NCI-H187 treated with DMSO at 0.1 percent for 48 hours (cell line): ENCODE results near the gene SPAG4.
A peak's percentile ranks its signal among the peaks of the same experiment; 100 is the strongest.

Source experiments
- DNase-seq: peaks from one replicate; lab custom pipeline; 2025; lab: John Stamatoyannopoulos, UW

SPAG4 gene

GRCh38 chr20:35657271-35657670 lies 41.6 kb downstream of the SPAG4 start:
- DNase-seq = no peak

GRCh38 chr20:35660122-35660937 lies 44.7 kb downstream of the SPAG4 start:
- no peak for DNase-seq

- no peak for DNase-seq
Observed at GRCh38 chr20:35661053-35661452, 45.4 kb downstream of the SPAG4 start.

DNA sequence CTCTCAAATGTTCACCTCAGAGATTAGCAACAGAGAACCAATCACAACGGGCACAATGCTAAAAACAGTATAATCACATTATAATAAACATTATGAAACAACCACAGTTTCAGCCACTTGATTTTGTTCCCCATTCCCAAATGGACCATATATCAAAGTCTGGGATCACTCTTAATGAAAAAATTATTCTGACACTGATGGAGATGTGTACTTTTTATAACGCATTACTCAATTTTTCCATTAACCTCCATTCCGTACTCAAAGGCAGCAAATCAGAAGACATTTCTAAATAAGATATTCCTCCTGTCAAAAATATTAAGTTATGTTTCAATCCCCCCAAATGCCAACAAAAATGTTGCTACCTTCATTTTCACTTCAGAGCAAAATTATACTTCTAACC lies 46.3 kb downstream of the SPAG4 start:
- no peak for DNase-seq

GRCh38 chr20:35662551-35662950 lies 46.9 kb downstream of the SPAG4 start:
- DNase-seq = no peak

- no peak for DNase-seq
Observed at GRCh38 chr20:35663516-35664465, 48.2 kb downstream of the SPAG4 start.

DNA sequence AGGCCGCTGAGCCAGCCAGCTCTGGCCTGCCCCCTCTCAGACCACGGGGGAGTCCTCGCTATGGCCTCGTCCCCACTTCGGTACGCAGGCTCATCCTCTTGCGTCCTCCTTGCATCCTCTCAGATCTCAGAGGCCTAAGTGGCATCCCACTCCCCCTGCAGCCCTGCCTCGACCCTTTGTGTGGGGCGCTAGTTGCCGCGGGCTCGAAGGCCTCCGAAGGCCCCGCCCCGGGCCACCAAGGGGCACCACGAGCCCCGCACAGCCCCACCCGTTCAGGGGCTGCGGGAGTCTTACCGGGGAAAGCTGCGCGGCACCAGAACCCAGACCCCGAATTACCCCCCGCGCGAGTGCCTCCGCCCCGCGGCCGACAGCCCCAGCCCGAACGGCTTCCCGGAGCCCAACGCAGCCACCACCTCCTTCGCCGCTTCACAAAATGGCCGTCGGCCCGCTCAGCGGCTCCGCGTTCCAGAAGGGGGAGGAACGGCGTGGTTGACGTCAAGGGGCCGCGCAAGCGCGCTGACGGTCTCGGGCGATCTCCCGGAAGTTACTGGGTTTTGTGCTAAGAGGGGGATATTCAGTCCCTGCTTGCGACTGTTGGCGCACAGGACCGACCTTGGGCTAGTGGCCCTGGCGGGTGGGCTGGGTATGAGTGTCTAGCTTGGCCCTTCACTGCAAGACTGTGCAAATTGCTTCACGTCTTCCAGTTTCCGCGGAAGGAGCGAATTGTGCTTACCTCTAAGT lies 49.0 kb downstream of the SPAG4 start, which contains the start of the genes CPNE1 and RBM12:
CPNE1 (minus strand) TSS at position 435 of the 741 bp plus-strand sequence. CDS start 31,977 bp downstream, outside the sequence.
RBM12 (minus strand) TSS at position 435 of the 741 bp plus-strand sequence. CDS start 9,578 bp downstream, outside the sequence.
- DNase-seq = peak; percentile 61

DNA sequence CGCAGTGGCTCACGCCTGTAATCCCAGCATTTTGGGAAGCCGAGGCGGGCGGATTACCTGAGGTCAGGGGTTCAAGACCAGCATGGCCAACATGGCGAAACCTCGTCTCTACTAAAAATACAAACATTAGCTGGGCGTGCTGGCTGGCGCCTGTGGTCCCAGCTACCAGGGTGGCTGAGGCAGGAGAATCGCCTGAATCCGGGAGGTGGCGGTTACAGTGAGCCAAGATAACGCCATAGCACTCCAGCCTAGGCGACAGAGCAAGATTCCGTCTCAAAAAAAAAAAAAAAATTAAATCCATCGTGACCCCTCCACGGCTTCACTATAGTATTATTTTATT lies 50.3 kb downstream of the SPAG4 start:
- no peak for DNase-seq

- no peak for DNase-seq
Observed at GRCh38 chr20:35669221-35669620, 53.6 kb downstream of the SPAG4 start.

- DNase-seq = no peak
Observed at GRCh38 chr20:35669681-35670080, 54.1 kb downstream of the SPAG4 start.
